A673 (cell line): ENCODE results near the gene KCNH8.

Experiments used
- EZH2 ChIP-seq: fragments of 200-600 bp; sonication (generic); IDR thresholded peaks from 2 replicates; pipeline ENCODE4 v1.6.1; 2017; ENCODE audit warnings: borderline replicate concordance, low read depth, mild to moderate bottlenecking, mixed read lengths, antibody characterized with exemption, low read length; ENCODE audit not compliant: poor library complexity, severe bottlenecking
- TF ChIP-seq, protein P1 (sequence below): fragments of 300-800, 200-600 bp; sonication (generic); conservative IDR thresholded peaks from 2 replicates; pipeline ENCODE4 v1.5.1; 2017; ENCODE audit warnings: low read depth, mild to moderate bottlenecking, antibody characterized with exemption, low read length, moderate library complexity, mixed read lengths

DNA sequence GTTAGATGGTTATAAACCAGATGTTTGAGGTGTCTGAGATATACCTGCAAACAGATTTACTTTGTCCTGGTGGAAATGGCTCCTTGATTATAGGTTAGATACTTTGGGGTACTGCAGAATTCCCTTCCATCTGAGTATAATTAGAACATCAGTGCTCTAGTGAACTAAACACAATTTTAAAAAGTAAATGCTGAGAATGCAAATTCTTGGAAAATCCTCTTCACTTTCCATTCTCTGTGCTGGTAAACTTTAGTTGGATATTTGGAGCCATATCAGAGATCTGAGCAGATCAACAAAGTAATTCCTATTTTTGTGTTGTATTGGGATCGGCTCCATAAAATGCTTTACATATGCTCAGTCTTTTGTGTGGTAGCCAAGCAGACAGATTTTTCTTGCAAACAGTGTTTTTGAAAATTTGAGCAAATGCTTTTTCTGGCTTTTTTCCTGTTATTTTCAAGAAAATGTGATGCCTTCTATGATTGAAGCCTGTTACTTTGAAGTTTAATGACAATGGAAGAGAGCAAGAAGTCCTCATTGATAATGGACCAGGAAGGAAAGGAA lies 37.9 kb upstream of the KCNH8 start:
- TF ChIP-seq, protein P1, sequence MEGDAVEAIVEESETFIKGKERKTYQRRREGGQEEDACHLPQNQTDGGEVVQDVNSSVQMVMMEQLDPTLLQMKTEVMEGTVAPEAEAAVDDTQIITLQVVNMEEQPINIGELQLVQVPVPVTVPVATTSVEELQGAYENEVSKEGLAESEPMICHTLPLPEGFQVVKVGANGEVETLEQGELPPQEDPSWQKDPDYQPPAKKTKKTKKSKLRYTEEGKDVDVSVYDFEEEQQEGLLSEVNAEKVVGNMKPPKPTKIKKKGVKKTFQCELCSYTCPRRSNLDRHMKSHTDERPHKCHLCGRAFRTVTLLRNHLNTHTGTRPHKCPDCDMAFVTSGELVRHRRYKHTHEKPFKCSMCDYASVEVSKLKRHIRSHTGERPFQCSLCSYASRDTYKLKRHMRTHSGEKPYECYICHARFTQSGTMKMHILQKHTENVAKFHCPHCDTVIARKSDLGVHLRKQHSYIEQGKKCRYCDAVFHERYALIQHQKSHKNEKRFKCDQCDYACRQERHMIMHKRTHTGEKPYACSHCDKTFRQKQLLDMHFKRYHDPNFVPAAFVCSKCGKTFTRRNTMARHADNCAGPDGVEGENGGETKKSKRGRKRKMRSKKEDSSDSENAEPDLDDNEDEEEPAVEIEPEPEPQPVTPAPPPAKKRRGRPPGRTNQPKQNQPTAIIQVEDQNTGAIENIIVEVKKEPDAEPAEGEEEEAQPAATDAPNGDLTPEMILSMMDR = no peak
- TF ChIP-seq EZH2 = no peak
